NOMO-1 treated with dmso at 0.1 percent for 144 hours (cell line): ENCODE data around the gene ULK4.
"Not testable (repeated sequence)": the region's sequence is repeated elsewhere in the genome, so short reads cannot be mapped to it uniquely, and the experiment has no call there.

ENCODE experiments used
- DNase-seq: peaks from one replicate; lab custom pipeline; 2025; ENCODE audit not compliant: unreplicated experiment; lab: John Stamatoyannopoulos, UW

ULK4 gene

DNA sequence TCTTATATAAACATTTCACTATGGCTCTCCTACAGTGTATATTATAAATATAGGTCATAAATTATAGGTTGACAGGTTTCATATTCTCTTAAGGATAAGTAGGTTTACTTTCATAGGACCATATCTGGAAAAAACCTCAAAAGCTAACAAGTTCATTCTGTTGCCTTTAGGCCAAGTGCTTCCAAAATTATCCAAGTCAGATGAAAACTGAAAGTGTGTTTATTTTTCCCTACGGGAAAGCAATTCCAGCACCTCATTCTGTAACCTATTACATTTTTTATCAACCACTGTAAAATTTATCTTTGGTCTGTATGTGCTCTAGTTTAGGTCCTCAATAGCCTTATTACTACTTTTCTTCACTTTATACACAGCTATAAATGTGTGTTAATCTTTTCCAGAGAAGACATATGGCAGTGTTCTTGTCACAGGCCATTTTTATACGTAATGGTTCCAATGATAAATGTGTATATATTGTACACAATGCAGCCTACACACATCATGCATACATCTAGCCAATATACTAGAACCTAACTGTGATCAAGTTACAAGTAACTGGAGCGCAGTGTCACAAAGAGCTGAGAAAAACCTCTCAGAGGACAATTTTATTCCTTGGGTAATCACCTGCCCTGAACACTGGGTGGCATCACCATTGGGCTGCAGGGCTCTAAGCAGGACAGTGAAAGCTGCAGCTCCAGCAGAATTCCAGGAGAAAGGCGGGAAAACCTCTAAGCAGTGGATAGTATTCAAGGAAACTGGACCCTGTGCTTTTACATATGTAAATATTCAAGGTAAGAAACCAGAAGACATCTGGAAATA is 511.3 kb downstream of the ULK4 start:
- DNase-seq: no peak

- DNase-seq: no peak
Measured at GRCh38 chr3:41448396-41448795, 513.5 kb downstream of the ULK4 start.

- no peak for DNase-seq
Measured at GRCh38 chr3:41447701-41448100, 514.2 kb downstream of the ULK4 start.

GRCh38 chr3:41446316-41446715 is 515.6 kb downstream of the ULK4 start:
- DNase-seq: not testable (repeated sequence)

DNA sequence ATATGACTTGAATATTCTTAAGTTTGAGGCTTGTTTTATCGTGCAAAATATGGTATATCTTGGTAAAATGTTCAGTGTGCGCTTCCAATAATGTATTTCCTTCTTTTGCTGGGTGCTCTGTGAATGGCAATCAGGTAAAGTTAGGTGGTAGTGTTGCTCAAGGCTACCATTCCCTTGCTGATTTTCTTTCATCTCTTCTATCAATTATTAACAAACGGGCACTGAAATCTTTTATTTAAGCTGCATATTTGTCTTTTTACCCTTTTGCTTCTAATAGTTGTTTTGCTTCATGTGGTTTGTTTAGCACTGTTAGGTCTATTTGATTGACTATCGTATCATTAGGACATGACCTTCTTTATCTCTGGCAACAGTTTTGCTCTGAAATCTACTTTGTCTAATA is 520.3 kb downstream of the ULK4 start:
- no peak for DNase-seq

GRCh38 chr3:41441139-41441538 is 520.8 kb downstream of the ULK4 start:
- DNase-seq: no peak

GRCh38 chr3:41436983-41437382 is 524.9 kb downstream of the ULK4 start:
- no peak for DNase-seq

- DNase-seq: no peak
Measured at GRCh38 chr3:41434781-41435180, 527.1 kb downstream of the ULK4 start.

- DNase-seq: no peak
Measured at GRCh38 chr3:41431386-41431785, 530.5 kb downstream of the ULK4 start.

GRCh38 chr3:41430886-41431285 is 531.0 kb downstream of the ULK4 start:
- DNase-seq: no peak

- no peak for DNase-seq
Measured at GRCh38 chr3:41430391-41430790, 531.5 kb downstream of the ULK4 start.

DNA sequence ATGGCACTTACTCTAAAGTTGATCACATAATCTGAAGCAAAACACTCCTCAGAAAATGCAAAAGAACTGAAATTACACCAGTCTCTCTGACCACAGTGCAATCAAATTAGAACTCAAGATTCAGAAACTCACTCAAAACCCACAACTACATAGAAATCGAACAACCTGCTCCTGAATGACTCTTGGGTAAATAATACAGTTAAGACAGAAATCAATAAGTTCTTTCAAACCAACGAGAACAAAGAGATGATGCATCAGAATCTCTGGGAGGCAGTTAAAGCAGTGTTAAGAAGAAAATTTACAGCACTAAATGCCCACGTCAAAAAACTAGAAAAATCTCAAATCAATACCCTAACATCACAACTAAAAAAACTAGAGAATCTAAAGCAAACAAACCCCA is 535.4 kb downstream of the ULK4 start:
- DNase-seq: no peak

GRCh38 chr3:41424543-41425300 is 537.2 kb downstream of the ULK4 start:
- no peak for DNase-seq

- DNase-seq: peak; percentile 55
Measured at GRCh38 chr3:41419809-41420208, 542.1 kb downstream of the ULK4 start.

DNA sequence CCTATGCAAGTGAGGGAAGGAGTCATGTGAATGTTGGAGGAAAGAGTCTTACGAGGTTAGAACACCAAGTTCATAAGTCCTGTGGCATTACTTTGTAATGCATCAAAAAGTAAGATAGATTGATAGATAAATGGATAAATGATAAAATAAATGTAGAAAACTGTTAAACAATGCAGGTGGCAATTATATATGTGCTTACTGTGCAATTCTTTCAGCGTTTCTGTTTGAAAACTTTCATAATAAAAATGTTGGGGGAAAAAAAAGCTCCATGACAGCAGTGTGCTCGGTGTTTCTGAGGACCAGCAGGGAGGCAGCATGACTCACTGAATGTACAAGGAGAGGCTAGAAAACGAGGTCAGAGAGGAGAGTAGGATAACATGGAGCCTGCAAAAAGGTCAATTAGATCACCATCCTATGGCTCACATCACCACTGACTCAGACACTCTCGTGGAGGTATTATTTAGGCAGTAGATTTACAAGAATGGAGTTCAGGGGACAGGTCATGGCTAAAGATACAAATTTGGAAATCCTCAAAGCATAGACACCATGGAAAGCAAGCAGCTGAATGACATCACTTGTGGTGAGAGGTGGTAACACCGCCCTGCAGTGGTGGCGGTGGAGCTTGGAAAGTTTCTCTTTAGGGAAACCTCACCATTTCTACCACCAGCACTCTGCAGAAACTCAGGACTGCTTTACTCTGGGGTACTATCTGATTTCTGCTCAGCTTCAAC is 542.8 kb downstream of the ULK4 start:
- no peak for DNase-seq

- no peak for DNase-seq
Measured at GRCh38 chr3:41417574-41417973, 544.3 kb downstream of the ULK4 start.

- DNase-seq: no peak
Measured at GRCh38 chr3:41411065-41411464, 550.8 kb downstream of the ULK4 start.

DNA sequence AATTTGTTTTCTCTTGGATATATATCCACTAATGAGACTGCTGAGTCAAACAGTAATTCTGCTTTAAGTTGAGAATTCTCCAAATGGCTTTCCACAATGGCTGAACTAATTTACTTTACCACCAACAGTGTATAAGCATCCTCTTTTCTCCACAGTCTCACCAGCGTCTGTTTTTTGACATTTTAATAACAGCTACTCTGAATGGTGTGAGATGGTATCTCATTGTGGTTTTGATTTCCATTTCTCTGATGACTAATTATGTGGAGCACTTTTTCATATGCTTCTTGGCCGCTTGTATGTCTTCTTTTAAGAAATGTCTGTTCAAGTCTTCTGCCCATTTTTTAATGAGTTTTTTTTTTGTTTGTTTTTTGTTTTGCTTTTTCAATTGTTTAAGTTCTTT is 556.4 kb downstream of the ULK4 start:
- DNase-seq: no peak

- DNase-seq: no peak
Measured at GRCh38 chr3:41404582-41404981, 557.3 kb downstream of the ULK4 start.

- no peak for DNase-seq
Measured at GRCh38 chr3:41394896-41395295, 567.0 kb downstream of the ULK4 start.

GRCh38 chr3:41370765-41371535 is 591.0 kb downstream of the ULK4 start:
- not testable (repeated sequence) for DNase-seq
